Measurements from ENCODE around the gene GEMIN8.

GRCh38 chrX:14003028-14003427 is 26.7 kb downstream of the GEMIN8 start:
- TF ChIP-seq CTCF (IDR thresholded peaks at IDR 0.05; ENCODE audit: low read length) (no peak), EZH2 (IDR thresholded peaks at IDR 0.05; ENCODE audit: borderline replicate concordance, low read length) (no peak)

All from OCI-LY1 (cell line).